Neural cell (in vitro differentiated cells): ENCODE measurements around the gene RAP1GAP2. TPM values are rescaled to one million over a fixed set of nuclear protein-coding genes. Genes with fewer than 3 reads are reported as not detected.

Experiments
- H2AFZ ChIP-seq: fragments of 200-600, 300-800 bp; sonication (generic), shearing (Covaris generic); 2 replicates; pipeline ENCODE4 v1.6.0; 2014; ENCODE audit warnings: low read depth, mild to moderate bottlenecking, antibody characterized with exemption, low read length, moderate library complexity
- H3F3A ChIP-seq: fragments of 200-600 bp; shearing (Covaris generic); 2 replicates; pipeline ENCODE4 v1.6.1; 2016; ENCODE audit warnings: mild to moderate bottlenecking, moderate library complexity, mixed read lengths, antibody characterized with exemption, low read length; ENCODE audit not compliant: insufficient read depth, poor library complexity, severe bottlenecking
- H3K27ac ChIP-seq: fragments of 200-600, 300-800 bp; sonication (generic), shearing (Covaris generic); 2 replicates; pipeline ENCODE4 v1.5.1; 2014; ENCODE audit warnings: mild to moderate bottlenecking, low read length, moderate library complexity
- H3K27me3 ChIP-seq: fragments of 300-800, 200-600 bp; sonication (generic), shearing (Covaris generic); 2 replicates; pipeline ENCODE4 v1.6.0; 2014; ENCODE audit warnings: mild to moderate bottlenecking, low read depth, low read length, moderate library complexity; ENCODE audit not compliant: insufficient read depth
- H3K36me3 ChIP-seq: fragments of 300-800, 200-600 bp; sonication (generic), shearing (Covaris generic); 2 replicates; pipeline ENCODE4 v1.5.1; 2014; ENCODE audit warnings: mild to moderate bottlenecking, antibody characterized with exemption, low read length, moderate library complexity; ENCODE audit not compliant: insufficient read depth
- H3K4me2 ChIP-seq: fragments of 300-800, 200-600 bp; sonication (generic), shearing (Covaris generic); 2 replicates; pipeline ENCODE4 v1.6.0; 2014; ENCODE audit warnings: mild to moderate bottlenecking, low read length
- H3K4me3 ChIP-seq: fragments of 300-800, 200-600 bp; sonication (generic), shearing (Covaris generic); 2 replicates; pipeline ENCODE4 v1.5.1; 2014; ENCODE audit warnings: mild to moderate bottlenecking, low read length, moderate library complexity
- H3K79me2 ChIP-seq: fragments of 200-600 bp; shearing (Covaris generic); replicated peaks from 2 replicates; pipeline ENCODE4 v1.6.0; 2014; ENCODE audit warnings: mild to moderate bottlenecking, low read length, moderate library complexity; ENCODE audit not compliant: insufficient read depth
- H3K9ac ChIP-seq: fragments of 300-800, 200-600 bp; sonication (generic), shearing (Covaris generic); 2 replicates; pipeline ENCODE4 v1.6.1; 2016; ENCODE audit warnings: mild to moderate bottlenecking, low read length, mixed read lengths
- H3K9me2 ChIP-seq: fragments of 200-600 bp; shearing (Covaris generic); 2 replicates; pipeline ENCODE4 v1.6.1; 2016; ENCODE audit warnings: mild to moderate bottlenecking, low read length, mixed read lengths; ENCODE audit not compliant: insufficient read depth
- H3K9me3 ChIP-seq: fragments of 200-600, 300-800 bp; sonication (generic), shearing (Covaris generic); 2 replicates; pipeline ENCODE4 v1.6.1; 2016; ENCODE audit warnings: mild to moderate bottlenecking, mixed run types, low read length, moderate library complexity, mixed read lengths
- H4K20me1 ChIP-seq: fragments of 200-600 bp; shearing (Covaris generic); 2 replicates; pipeline ENCODE4 v1.6.1; 2016; ENCODE audit warnings: mild to moderate bottlenecking, mixed run types; ENCODE audit not compliant: insufficient read depth
- EP300 ChIP-seq: fragments of 450-650 bp; conservative IDR thresholded peaks from 2 replicates; pipeline ENCODE4 v1.6.1; 2014; ENCODE audit warnings: antibody characterized with exemption, mild to moderate bottlenecking, moderate library complexity; ENCODE audit not compliant: poor library complexity, severe bottlenecking
- EZH2 ChIP-seq: fragments of 200-600, 300-800 bp; shearing (Covaris generic), sonication (generic); IDR thresholded peaks from 2 replicates; pipeline ENCODE4 v1.6.1; 2014; ENCODE audit warnings: antibody characterized with exemption, low read length, borderline replicate concordance, mild to moderate bottlenecking; ENCODE audit not compliant: insufficient read depth, poor library complexity, severe bottlenecking
- MXI1 ChIP-seq: fragments of 450-650 bp; conservative IDR thresholded peaks from 2 replicates; pipeline ENCODE4 v1.6.1; 2014; ENCODE audit warnings: antibody characterized with exemption, mild to moderate bottlenecking; ENCODE audit not compliant: poor library complexity, severe bottlenecking
- POLR2AphosphoS5 ChIP-seq: IDR thresholded peaks from 2 replicates; pipeline ENCODE4 v1.6.1; 2012
- RAD21 ChIP-seq: fragments of 450-650 bp; conservative IDR thresholded peaks from 2 replicates; pipeline ENCODE4 v1.6.1; 2014; ENCODE audit warnings: antibody characterized with exemption, mild to moderate bottlenecking, moderate library complexity
- SMC3 ChIP-seq: fragments of 450-650 bp; conservative IDR thresholded peaks from 2 replicates; pipeline ENCODE4 v1.6.1; 2014; ENCODE audit warnings: antibody characterized with exemption, mild to moderate bottlenecking, moderate library complexity; ENCODE audit not compliant: poor library complexity
- TAF1 ChIP-seq: IDR thresholded peaks from 2 replicates; pipeline ENCODE4 v1.6.1; 2012; ENCODE audit warnings: low read depth
- polyA plus RNA-seq: library from polyadenylated mRNA; depleted of rRNA; stranded (reverse); fragments of >200 nt; gene quantifications from 2 replicates; pipeline ENCODE4 v1.2.3, GENCODE V29; 2014
- TF ChIP-seq, protein P1 (sequence below): IDR thresholded peaks from 2 replicates; pipeline ENCODE4 v1.6.1; 2012; ENCODE audit warnings: borderline replicate concordance
- TF ChIP-seq, protein P2 (sequence below): fragments of 450-650 bp; IDR thresholded peaks from 2 replicates; pipeline ENCODE4 v1.5.1; 2014; ENCODE audit warnings: antibody characterized with exemption, mild to moderate bottlenecking, moderate library complexity; ENCODE audit not compliant: poor library complexity, severe bottlenecking

The RAP1GAP2 gene
- polyA plus RNA-seq, 1 donor from 2014 or later = 14.8 TPM

DNA sequence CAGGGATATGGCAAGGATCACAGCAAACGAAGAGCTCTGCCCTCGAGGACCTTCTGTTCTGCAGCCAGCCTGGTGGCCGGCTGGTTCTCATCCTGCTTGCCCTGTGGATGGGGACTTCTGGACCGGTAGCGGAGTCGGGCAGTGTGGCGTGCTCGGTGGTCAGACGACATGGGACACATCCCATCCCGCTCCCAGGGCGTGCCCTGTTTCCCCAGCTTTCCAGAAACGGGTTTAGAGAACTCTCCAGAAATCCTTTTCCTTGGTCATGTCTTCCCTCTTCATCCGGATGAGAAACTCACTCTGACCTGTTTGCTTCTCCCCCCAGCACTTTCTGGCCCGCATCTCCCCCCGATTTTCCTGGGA, 151.3 kb downstream of the RAP1GAP2 start:
- no peaks in the 10 kb centered on the region for H3K36me3 ChIP-seq
- no peaks in the 10 kb centered on the region for H3K79me2 ChIP-seq
- no peak overlapping the region for H3K4me2 ChIP-seq
- no peak overlapping the region for H2AFZ ChIP-seq
- H3K27ac ChIP-seq = no peak overlapping the region
- no peaks in the 10 kb centered on the region for H3K27me3 ChIP-seq
- TF ChIP-seq POLR2AphosphoS5 (no peak), RAD21 (no peak), SMC3 (no peak), EP300 (no peak), EZH2 (no peak), TAF1 (no peak), MXI1 (no peak)
- TF ChIP-seq, protein P1, sequence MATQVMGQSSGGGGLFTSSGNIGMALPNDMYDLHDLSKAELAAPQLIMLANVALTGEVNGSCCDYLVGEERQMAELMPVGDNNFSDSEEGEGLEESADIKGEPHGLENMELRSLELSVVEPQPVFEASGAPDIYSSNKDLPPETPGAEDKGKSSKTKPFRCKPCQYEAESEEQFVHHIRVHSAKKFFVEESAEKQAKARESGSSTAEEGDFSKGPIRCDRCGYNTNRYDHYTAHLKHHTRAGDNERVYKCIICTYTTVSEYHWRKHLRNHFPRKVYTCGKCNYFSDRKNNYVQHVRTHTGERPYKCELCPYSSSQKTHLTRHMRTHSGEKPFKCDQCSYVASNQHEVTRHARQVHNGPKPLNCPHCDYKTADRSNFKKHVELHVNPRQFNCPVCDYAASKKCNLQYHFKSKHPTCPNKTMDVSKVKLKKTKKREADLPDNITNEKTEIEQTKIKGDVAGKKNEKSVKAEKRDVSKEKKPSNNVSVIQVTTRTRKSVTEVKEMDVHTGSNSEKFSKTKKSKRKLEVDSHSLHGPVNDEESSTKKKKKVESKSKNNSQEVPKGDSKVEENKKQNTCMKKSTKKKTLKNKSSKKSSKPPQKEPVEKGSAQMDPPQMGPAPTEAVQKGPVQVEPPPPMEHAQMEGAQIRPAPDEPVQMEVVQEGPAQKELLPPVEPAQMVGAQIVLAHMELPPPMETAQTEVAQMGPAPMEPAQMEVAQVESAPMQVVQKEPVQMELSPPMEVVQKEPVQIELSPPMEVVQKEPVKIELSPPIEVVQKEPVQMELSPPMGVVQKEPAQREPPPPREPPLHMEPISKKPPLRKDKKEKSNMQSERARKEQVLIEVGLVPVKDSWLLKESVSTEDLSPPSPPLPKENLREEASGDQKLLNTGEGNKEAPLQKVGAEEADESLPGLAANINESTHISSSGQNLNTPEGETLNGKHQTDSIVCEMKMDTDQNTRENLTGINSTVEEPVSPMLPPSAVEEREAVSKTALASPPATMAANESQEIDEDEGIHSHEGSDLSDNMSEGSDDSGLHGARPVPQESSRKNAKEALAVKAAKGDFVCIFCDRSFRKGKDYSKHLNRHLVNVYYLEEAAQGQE = no peak
- TF ChIP-seq, protein P2, sequence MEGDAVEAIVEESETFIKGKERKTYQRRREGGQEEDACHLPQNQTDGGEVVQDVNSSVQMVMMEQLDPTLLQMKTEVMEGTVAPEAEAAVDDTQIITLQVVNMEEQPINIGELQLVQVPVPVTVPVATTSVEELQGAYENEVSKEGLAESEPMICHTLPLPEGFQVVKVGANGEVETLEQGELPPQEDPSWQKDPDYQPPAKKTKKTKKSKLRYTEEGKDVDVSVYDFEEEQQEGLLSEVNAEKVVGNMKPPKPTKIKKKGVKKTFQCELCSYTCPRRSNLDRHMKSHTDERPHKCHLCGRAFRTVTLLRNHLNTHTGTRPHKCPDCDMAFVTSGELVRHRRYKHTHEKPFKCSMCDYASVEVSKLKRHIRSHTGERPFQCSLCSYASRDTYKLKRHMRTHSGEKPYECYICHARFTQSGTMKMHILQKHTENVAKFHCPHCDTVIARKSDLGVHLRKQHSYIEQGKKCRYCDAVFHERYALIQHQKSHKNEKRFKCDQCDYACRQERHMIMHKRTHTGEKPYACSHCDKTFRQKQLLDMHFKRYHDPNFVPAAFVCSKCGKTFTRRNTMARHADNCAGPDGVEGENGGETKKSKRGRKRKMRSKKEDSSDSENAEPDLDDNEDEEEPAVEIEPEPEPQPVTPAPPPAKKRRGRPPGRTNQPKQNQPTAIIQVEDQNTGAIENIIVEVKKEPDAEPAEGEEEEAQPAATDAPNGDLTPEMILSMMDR = no peak
- H3K9me2 ChIP-seq = no peaks in the 10 kb centered on the region
- H3K9ac ChIP-seq = no peak overlapping the region
- H3F3A ChIP-seq = no peaks in the 10 kb centered on the region
- no peaks in the 10 kb centered on the region for H4K20me1 ChIP-seq
- no peak overlapping the region for H3K4me3 ChIP-seq
- H3K9me3 ChIP-seq = no peaks in the 10 kb centered on the region

DNA sequence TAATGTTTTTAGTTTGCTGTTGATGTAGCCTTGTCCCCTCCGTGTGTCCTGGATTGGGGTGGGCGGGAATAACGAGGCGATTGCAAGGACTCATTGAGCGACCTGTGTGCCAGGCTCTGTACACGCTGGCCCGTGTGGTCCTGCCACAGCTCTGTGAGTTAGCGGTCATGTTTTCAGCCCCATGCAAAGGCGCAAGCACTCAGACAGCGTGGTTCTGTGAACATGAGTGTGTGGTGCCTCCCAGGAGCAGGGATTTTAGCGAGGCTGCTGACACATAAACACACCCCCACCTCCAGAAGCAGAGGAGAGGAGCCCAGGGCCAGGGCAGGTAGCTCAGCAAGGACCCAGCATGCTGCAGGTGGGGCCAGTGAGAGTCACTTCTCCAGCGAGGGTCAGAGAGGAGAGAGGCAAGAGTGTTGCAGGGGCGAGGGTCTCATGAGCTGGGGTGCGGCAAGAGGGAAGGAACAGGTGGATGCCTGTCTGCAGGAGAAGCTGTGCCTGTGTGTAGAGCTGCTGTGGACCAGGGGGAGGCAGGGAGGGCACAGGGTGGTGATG, 151.8 kb downstream of the RAP1GAP2 start:
- Histone ChIP-seq H3K4me2 (no peak overlapping the region), H3K4me3 (no peak overlapping the region), H3K9me3 (no peaks in the 10 kb centered on the region), H3K27me3 (no peaks in the 10 kb centered on the region), H3F3A (no peaks in the 10 kb centered on the region), H3K36me3 (no peaks in the 10 kb centered on the region), H3K9me2 (no peaks in the 10 kb centered on the region), H3K27ac (no peak overlapping the region), H2AFZ (no peak overlapping the region), H4K20me1 (no peaks in the 10 kb centered on the region), H3K79me2 (no peaks in the 10 kb centered on the region), H3K9ac (no peak overlapping the region)
- TF ChIP-seq RAD21 = no peak
- no peak for TF ChIP-seq EP300
- no peak for TF ChIP-seq MXI1
- TF ChIP-seq, protein P1 = no peak
- no peak for TF ChIP-seq POLR2AphosphoS5
- TF ChIP-seq TAF1 = no peak
- TF ChIP-seq EZH2 = no peak
- TF ChIP-seq, protein P2 = no peak
- no peak for TF ChIP-seq SMC3
